ENCODE results near the gene PLAC1. TPM values are rescaled to one million over a fixed set of nuclear protein-coding genes. Genes with fewer than 3 reads are reported as not detected.

The PLAC1 gene
- polyA plus RNA-seq, 3 donors, result not detected

DNA sequence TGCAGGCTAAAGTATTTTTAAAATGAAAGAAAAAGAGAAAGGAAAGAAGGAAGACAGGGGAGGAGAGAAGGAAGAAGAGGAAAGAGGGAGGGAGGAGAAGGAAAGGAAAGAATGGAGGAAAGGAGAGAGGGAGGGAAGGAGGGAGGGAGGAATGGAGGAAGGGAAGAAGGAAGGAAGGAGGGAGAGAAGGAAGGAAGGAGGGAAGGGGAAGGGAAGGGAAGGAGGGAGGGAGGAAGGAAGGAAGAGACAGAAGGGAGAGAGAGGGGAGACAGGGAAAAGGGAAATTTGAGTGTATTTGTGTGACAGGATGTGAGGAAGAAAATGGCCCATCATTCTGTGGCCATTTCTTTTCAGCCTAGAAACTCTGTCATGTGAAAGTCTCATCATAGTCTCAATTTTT is 14.9 kb upstream of the PLAC1 start:
- H3K27ac ChIP-seq (ENCODE audit: low read depth, low read length), result no peak overlapping the region

DNA sequence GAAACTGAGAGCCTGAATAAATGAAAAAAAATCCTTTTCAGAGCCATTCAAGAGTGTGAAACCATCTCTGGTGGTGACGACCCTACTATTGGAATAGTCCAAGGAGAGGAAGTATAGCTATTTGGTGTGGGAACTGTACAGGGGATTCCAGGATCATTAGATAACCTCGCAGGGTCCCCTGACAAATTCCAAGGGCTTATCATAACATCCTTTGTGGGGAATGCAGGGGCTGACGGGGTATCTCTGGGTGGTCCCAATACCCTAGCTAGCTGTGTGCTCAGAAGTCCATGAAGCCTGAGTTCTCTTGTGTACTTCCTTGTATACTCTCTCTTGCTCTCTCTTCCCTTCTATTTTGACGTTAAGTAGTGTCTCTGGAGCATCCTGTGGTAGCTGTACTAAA is 13.8 kb upstream of the PLAC1 start:
- H3K27ac ChIP-seq (ENCODE audit: low read depth, low read length), result no peak overlapping the region
- 61 to 92% (median 85%) methylated on average over 4 of the region's 4 CpGs for WGBS, 3 donors

DNA sequence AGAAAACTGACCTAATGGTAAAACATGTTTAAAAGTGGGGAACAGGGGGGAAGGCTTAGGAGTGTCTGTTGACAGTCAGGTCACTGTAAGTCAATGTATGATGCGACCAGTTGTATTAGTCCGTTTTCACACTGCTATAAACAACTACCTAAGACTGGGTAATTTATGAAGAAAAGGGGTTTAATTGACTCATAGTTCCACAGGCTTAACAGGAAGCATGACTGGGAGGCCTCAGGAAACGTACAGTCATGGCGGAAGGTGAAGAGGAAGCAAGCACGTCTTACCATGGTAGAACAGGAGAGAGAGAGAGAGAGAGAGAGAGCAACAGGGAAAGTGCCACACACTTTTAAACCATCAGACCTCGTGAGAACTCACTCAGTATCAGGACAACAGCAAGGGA is 13.0 kb upstream of the PLAC1 start:
- no peak overlapping the region for H3K27ac ChIP-seq (ENCODE audit: low read depth, low read length)
- 42 to 90% (median 48%) methylated on average over 6 of the region's 6 CpGs for WGBS, 3 donors

DNA sequence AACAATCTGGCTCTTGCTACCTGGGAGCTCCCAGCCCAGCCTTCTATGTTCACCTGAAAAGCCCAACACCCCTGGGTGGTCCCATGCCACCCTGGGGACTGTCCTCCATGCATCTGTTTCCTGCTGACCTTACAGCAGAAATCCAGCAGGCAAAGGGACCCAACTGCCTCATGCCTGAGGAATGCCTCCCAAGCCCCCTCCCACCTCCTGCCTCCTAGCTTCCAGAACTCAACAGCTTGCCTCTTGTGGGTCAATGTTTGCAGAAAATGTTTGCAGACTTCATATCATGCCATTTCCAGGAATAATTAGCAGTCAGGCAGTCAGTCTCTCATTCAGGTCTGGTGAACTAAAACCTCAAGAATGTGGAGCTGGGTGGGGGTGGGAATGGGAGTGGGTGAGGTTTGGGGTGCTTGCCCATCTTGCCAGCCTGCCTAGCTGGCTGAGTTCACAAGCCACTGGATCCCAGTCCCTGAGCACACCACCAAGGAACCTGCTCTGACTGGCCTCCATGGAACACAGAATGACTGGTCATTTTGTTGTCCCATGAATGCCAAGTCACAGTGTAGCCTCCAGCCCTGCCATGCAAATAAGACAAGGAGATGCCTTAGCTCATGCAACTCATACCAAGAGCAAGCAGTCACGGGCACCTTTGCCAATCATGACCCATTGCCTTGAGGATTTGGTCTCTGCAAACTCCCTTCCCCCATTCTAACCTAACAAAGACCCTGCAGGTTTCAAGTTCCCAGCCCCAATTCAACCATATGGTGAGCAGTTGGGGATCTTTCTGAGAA is 12.1 kb upstream of the PLAC1 start:
- H3K27ac ChIP-seq (ENCODE audit: low read depth, low read length), result no peak overlapping the region
- 39 to 79% (median 50%) methylated on average over 1 of the region's 1 CpG for WGBS, 3 donors

DNA sequence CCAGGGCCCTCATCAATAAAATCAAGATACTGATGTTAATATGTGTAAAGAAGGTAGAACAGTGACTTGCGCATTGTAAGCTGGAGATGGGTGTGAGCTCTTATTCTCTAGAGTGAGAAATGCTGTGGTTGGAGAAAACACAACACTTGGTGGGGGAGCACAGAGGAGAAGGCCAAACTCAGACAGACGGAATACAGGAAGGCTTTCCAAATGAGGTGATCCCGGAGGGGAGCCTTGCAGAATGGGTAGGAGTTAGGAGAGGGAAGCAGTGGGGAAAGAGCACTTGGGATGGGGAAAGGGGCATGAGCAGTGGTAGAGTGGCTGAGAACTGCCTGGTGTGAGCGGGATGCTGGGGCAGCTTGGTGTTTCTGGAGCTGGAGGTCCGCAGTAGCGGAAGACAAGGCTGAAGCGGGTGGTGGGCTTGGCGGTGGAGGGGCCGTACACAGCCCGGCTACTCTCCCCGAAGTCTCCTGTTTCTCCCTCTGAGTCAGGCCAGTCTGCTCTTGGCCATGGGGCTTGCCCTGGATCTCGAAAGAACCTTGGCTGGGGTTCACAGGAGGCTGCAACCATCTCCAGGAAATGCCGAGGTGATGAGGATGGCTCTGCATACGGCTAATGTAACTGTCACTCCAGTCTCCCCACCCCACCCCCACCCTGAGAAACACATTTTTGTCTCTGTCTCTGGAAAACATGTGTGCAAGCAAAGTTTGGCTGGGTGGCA is 11.3 kb upstream of the PLAC1 start:
- H3K27ac ChIP-seq (ENCODE audit: low read depth, low read length), result no peak overlapping the region
- 59 to 68% (median 68%) methylated on average over 9 to 14 of the region's 14 CpGs for WGBS, 3 donors

DNA sequence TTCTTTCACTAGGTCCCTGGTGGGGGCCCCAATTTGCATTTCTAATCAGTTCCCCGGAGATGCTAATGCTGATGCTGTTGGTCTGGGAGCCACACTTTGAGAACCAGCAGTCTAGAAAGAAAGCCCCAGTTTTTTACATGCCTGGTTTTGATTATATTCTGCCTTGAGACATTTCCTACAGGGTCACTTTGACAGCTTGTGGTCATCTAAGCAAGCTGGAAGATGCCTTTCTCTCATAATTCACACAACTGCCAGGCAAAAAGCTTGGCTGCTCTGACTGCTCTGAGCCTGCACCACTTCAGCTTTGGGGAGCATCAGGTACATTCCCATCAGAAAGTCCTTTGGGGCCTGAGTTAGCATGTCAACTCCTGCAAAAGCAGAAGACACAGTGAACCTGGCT is 5.9 kb upstream of the PLAC1 start:
- no peak overlapping the region for H3K27ac ChIP-seq (ENCODE audit: low read depth, low read length)
- WGBS, 3 donors, result 63 to 90% (median 73%) methylated on average over 1 of the region's 1 CpG

DNA sequence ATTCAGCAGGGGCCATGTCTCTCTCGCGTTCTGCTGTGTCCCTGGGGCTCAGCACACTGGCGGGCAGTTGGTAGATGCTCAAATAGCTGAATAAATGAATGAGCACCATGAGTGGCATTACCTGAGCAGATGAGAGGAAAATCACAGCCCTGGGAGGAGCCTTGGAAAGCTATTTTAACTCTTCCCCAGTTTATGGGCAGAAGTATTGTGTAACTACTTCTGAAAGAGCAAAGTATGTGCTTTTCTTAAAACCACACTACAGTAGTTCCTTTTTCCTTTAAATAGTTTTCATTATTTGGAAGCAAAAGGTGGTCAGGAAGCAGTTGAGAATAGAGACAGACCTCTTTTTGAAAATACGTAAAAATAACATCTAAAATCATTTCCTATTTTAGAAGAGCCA is 3.0 kb upstream of the PLAC1 start:
- H3K27ac ChIP-seq (ENCODE audit: low read depth, low read length), result no peak overlapping the region
- 49 to 84% (median 59%) methylated on average over 4 of the region's 4 CpGs for WGBS, 3 donors

DNA sequence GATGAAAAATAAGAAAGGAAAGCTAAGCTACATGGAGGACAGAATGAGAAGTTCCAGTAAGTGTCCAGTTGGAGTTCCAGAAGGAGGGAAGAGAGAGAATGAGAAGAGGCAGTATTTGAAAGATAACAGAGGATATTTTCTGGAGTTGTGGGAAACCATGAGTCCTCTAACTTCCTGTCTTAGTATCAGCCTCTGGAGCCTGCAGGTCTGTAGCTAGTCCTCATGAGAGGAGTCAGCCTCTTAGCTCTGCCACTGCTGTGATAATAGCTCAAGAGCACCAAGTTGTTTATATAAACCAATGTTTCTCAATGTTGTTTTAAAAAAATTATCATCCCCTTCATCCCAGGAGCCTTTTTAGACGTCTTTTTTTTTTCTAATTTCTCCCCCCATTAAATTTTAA is 2.4 kb upstream of the PLAC1 start:
- WGBS, 3 donors, result 15 to 44% (median 17%) methylated on average over 1 of the region's 1 CpG
- H3K27ac ChIP-seq (ENCODE audit: low read depth, low read length), result no peak overlapping the region

DNA sequence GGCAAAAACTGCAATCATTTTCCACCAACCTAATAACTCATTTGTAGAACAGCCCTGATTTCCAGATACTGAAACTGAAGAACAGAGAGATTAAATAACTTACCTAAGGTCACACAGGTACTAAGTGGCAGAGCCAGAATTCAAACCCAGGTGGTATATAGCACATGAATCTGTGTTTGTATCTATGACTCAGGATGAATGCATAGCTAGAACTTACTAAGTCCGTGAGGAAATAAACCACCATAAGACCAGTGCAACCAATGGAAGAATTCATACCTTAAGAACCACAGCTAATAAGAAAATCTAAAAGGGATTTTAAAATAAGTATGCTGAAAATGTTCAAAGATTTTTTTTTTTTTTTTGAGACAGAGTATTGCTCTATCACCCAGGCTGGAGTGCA is 1.5 kb upstream of the PLAC1 start:
- no peak overlapping the region for H3K27ac ChIP-seq (ENCODE audit: low read depth, low read length)
- 84 to 100% (median 89%) methylated on average over 1 of the region's 1 CpG for WGBS, 3 donors

DNA sequence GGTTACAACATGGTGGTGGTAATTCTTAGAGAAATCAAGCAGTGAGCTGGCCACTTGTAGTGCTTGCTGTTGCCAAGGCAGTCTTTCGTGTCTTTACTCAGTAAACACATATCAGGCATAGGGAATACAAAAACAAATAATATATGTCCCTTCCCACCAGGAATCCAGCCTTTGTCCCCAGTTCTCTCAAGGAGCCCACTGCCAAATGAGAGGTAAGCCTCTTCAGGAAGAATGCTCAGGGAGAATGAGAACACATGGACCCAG is 421 bp upstream of the PLAC1 start:
- no peak overlapping the region for H3K27ac ChIP-seq (ENCODE audit: low read depth, low read length)
- 62 to 78% (median 75%) methylated on average over 1 of the region's 1 CpG for WGBS, 3 donors

DNA sequence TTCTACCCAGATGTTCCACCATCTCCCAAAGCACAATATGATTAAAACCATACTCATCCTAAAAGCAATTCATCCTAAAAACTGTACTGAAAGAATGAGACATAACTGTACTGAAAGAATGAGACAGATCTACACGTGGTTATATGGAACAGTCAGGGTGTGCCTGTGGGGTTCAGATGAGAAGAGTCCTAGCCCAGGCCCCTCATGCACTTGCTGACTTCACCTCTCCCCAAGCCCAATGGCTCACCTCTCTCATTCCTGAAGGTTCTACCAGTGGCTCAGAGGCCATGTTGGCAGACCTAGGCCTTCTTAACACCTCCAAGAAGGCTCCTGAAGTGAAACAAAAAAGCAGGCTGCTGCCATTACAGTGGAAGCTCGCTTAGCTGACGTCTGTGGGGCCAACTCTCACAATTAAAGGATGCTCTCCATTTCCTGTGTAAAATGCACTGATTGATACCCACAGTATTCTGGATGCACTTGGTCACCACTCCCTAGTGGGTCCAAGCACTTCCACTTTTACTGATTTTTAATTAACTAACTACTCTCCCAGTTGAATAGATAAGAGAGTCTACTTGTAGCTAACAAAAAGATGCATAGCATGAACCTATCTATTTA is 3.8 kb downstream of the PLAC1 start:
- H3K27ac ChIP-seq (ENCODE audit: low read depth, low read length), result no peak overlapping the region

DNA sequence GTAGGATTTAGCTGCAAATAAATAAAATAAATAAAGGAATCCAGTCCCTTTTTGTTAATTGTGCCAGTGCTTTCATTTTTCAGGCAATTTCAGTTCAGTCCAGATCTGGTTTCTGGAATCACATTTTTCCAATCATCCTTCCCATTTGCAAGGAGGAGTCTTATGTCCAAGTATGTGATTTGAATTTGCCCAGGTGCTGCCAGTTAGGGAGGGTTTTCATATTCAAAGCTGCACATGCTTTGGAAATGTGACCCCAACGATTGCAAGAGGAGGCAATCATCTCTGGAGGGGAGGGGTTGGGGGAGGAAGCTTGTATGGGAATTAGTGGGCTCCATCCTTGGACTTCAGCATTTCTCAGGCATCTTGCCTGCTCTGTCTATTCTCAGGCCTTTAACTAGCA is 4.4 kb downstream of the PLAC1 start:
- WGBS, 3 donors, result 22 to 38% (median 38%) methylated on average over 1 of the region's 1 CpG

More for the DNA sequence above, 3.8 kb downstream of the PLAC1 start:
- WGBS, 3 donors, result 40 to 79% (median 70%) methylated on average over 3 of the region's 3 CpGs

DNA sequence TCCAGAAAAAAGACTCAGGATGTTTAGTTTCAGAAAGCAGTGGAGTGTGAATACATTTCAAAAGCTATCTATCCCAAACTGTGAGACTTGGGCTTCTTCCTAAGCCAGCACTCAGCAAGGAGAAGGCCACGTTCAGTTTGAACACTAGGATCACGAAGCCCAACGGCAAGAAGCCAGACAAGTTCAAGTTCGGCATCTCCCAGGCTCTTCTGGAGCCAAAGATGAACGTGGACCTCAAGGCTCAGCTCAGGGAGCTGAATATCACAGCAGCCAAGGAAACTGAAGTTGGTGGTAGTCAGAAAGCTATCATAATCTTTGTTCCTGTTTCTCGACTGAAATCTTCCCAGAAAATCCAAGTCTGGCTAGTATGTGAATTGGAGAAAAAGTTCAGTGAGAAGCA is 7.6 kb downstream of the PLAC1 start:
- 65 to 77% (median 75%) methylated on average over 6 of the region's 6 CpGs for WGBS, 3 donors
- no peak overlapping the region for H3K27ac ChIP-seq (ENCODE audit: low read depth, low read length)

More for the DNA sequence above, 4.4 kb downstream of the PLAC1 start:
- H3K27ac ChIP-seq (ENCODE audit: low read depth, low read length), result no peak overlapping the region

DNA sequence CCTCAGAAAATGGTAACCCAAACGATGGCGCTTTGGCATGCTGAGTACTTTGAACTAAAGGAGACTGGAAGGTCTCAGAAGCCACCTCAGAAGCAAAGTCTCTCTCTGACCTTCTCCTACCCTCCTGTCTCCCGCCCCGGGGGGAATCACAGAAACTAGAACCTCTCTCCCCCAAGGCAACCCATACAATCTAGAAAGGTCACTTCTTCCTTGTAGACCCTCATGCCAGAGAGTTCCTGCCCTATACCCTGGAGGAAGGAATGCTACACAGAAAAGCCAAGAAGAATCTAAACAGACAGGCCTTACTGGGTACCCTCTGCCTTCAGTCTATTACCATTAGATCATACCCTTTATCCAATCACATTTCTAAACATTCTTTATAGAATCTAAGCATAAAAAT is 8.5 kb downstream of the PLAC1 start:
- H3K27ac ChIP-seq (ENCODE audit: low read depth, low read length), result no peak overlapping the region
- 78 to 99% (median 87%) methylated on average over 4 of the region's 4 CpGs for WGBS, 3 donors

DNA sequence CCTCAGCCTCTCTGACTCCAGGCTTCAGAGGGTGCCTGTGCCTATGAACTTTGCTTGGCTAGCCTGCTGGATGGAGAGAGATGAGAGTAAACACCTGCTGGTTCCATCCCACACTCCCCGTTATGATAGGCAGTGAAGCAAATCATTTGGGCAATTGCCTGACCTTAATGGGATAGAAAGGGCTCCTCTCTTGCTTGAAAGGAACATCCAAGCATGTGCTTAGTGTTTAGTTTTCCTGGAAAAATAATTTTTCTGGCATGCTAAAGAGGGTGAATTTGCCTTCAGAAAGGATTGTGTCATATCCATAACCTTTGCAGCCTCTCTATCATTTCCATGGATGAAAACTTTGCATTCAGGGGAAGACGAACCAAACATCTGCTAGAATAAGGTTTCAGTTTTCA is 10.8 kb downstream of the PLAC1 start:
- no peak overlapping the region for H3K27ac ChIP-seq (ENCODE audit: low read depth, low read length)
- 66 to 83% (median 70%) methylated on average over 2 of the region's 2 CpGs for WGBS, 3 donors

DNA sequence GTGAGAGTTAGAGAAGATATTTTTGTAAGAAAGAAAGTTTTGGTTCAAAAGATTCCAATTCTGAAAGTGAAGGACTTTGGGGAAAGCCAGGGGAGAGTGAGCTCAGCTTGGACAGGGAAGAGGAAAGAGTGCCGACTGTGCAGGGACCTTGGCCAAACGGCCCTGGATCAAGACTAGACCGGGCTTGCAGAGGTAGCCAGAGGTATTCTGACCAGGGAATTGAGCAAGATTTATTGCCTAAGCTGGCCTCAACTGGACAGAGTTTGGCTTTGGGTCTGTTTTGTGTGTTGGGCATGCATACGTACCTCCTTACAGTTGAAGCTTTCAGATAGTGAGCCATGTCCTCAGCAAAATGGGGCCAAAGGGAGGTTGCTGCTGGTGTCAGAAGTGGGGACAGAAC is 11.6 kb downstream of the PLAC1 start:
- WGBS, 3 donors, result 49 to 73% (median 67%) methylated on average over 4 of the region's 4 CpGs
- no peak overlapping the region for H3K27ac ChIP-seq (ENCODE audit: low read depth, low read length)

DNA sequence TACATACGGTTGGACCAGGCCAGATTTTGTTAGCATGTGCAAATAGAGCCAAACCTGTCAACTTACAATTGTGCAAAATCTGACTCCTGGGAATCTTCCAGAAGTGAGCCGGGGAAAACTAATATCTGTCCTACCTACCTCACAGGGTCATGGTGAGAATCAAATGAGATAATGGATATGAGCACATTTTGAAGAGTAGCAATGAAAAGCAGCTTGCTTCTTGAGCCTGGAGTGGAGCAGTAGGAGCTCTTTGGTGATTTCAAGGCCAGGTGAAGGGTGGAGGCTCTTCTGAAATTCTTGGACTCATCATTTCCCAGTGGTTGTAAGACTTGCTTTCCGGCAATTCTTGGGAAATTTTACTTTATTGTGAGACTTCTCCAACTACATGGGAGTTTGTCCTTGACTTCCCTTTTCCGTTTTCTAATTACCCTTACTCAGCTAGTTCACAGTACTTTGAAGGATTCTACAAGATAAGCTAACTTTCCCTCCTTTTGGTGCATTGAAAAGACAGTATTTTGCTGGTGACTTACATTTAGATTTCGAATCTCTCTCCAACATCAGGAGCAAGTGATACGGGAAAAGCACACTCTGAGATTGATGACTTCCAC is 12.2 kb downstream of the PLAC1 start:
- H3K27ac ChIP-seq (ENCODE audit: low read depth, low read length), result no peak overlapping the region
- WGBS, 3 donors, result 68 to 83% (median 73%) methylated on average over 6 of the region's 6 CpGs

DNA sequence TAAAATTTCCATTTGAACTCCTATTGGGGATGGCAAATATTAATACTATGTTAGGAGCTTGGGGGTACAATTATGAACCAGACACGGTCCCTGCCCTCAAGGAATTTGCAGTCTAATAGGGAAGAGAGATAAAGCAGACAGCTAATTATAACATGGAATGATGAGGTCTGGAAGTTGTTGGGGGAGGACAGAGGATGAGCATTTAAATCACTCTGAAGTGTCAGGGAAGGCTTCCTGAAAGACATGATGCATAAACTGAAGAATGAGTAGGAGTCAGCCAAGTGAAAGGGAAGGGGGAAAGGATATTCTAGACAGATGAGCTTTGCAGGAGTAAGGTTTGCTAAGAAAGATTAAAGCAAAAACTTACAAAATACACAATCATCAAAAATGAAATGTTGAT is 15.9 kb downstream of the PLAC1 start:
- WGBS, 3 donors, result 59 to 70% (median 67%) methylated on average over 1 of the region's 1 CpG

DNA sequence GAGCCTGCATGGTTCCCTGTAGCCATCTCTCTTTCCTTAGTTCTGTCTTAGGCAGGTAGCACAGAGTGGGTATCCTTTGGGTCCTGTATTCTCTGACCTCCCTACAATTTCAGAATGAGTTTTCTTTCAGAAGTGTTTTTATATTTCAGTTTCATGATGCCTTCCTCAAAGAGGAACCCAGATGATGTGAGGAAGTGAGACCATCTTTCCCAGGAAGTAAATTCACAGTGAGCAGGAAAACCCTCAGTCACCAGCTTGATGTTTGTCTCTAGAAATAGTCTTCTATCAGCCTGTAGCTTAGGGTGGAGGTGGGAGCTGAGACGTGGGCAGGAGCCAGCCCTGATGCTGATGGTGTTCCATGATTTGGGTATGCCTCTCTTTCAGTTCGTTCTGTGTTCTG is 16.9 kb downstream of the PLAC1 start:
- WGBS, 3 donors, result 40 to 70% (median 48%) methylated on average over 2 of the region's 2 CpGs
- H3K27ac ChIP-seq (ENCODE audit: low read depth, low read length), result no peak overlapping the region

More for the DNA sequence above, 15.9 kb downstream of the PLAC1 start:
- H3K27ac ChIP-seq (ENCODE audit: low read depth, low read length), result no peak overlapping the region
